Stimulated activated CD4-positive, alpha-beta T cell treated with anti-CD3 and anti-CD28 coated beads, Interleukin-2, amount 100 ng/mL, for 24 hours (primary cell): ENCODE measurements around the gene ZBTB7B.
"Not testable (repeated sequence)": the region's sequence is repeated elsewhere in the genome, so short reads cannot be mapped to it uniquely, and the experiment has no call there.

ENCODE experiments used
- DNase-seq, 2 donors: peaks; one replicate each; pipeline ENCODE4 v3.0.0-alpha.2; 2020

ZBTB7B gene

DNA sequence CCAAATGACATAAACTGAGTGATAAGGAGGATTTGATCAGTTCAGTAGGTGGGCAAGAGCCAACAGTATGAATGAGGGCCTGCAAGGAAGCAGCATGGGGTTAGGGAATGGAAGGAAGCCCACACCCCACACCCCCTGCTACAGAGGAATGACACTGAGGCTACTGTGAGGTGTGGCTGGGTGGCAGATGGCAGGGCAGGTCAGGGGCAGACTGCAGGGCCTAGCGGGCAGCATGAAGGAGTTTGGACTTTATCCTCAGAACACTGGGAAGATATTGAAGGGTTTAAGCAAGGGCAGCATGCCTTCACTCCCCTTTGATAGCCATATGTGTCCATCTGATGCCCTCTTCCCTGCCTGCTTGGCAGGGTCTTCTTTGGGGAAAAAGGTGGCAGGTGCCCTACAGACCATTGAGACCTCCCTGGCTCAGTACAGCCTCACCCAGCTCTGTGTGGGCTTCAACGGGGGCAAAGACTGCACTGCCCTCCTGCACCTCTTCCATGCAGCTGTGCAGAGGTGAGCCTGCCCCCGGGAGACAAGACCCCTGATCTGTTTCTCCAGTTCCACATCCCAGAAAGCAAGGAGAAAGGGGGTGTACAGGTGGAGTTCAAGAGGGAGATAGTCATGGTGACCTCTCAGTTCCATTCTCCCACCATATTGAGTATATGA, 13.3 kb upstream of the ZBTB7B start:
- no peak for DNase-seq

DNA sequence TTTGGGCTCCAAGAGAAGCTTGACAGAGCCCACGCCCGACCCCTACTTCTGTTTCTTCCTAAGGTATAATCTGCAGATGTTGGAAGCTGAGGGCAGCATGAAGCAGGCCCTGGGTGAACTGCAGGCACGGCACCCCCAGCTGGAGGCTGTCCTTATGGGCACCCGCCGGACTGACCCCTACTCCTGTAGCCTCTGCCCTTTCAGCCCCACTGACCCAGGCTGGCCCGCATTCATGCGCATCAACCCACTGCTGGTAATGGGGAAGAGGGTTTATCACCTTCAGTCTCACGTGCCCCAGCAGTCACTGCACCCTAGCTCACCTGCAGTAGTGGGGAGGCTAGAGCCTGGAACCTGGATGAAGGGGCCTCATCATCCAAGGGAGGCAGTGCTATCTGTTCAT, 12.3 kb upstream of the ZBTB7B start:
- no peak for DNase-seq

DNA sequence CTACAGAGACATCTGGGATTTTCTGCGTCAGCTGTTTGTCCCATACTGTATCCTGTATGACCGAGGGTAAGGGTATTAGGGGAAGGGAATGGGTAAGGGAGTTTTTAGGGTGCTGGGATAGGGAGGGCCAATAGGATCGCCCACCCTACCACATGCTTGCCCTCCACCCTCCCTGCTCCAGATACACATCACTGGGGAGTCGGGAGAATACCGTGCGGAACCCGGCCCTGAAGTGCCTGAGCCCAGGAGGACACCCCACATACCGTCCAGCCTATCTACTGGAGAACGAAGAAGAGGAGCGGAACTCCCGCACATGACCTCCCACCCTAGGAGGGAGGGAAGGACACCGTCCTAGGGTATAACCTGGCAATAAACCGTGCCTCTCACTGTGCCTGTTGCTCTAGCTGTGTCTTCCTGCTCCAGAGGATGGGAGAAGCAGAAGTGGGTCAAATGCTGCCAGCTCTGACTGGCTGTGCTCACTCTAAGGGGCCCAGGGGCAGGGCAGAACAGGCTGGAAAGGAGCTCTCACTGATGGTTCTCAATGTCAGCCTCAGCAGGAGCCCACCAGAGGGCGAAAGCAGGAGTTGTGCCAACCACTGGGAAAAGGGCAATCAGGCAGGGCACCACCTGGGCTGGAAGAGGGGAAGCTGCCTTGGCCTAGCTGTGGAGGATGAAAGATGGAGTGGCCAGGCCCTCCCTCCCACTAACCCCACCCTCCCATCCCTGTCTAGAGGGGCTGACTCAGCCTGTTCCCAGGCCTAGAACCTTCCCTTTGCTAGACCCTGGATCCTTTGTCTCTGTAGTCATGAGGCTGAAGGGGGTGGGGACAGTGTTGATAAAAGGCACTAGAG, 9.7 kb upstream of the ZBTB7B start:
- no peak for DNase-seq

DNA sequence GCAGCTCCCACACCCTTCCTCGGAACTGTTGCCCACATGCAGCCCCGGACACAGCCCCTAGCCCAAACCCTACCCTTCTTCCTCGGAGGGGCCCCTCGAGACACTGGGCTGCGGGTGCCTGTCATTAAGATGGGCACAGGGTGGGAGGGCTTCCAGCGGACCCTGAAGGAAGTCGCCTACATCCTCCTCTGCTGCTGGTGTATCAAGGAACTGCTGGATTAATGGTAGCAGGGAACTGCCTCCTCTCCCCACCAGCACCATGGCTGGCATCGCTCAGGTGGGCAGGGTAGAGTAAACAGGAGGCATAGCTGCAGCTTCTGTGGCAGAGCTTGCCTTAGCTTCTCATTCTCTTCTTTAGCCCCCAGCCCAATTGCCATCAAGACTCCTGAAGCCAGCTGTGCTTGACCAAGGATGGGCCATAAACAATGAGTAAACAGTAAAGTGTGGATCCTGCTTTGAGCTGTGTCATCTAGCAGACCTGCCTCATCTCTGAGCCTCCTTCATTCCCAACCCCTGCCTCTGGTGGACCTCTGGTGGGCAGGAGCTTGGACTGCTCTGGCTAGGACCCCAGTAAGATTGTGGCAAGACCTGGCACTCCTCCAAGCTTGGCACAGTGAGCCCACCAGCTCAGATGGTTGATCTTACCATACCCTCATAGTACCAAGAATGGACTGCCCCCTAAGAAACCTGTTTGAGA, 8.9 kb upstream of the ZBTB7B start, which contains the start of gene LENEP:
Gene LENEP, plus strand, starts transcription at position 15 of the 697 bp plus-strand sequence. Its CDS starts 22 bp downstream, at position 37.
- no peak for DNase-seq

DNA sequence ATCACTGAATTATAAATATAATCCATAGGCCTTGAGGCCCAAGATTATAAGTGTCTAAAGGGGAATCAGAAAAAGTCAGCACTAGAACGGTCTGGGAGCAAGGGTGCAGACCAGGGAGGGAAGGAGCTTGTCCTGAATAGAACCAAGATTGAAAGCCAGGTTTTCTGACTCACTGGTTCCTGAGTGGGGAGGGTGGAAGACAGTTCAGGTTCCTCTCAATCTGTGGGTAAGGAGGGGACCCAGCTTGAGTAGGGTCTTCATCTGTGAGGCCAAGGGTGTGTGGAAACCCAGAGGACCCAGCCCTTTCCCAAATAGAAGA, 8.4 kb upstream of the ZBTB7B start:
- DNase-seq = no peak

DNA sequence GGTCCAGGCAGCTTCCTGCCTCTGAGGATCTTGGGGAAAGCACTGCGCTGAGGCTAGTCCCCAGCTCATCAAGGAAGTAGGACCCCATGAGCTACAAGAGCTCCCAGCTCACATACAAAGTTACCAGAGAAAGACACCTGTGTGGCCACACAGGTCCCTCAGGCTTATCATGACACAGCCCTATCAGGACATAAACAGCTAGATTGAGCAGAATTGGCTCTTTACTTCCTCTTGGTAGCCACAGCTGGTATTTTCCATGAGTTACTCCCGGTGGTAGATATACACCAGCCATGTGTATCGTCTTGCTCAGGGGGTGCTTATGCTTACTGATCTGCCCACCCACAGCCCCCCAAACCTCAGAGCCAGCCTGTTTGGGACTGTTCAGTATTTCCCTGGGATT, 8.0 kb upstream of the ZBTB7B start:
- no peak for DNase-seq

DNA sequence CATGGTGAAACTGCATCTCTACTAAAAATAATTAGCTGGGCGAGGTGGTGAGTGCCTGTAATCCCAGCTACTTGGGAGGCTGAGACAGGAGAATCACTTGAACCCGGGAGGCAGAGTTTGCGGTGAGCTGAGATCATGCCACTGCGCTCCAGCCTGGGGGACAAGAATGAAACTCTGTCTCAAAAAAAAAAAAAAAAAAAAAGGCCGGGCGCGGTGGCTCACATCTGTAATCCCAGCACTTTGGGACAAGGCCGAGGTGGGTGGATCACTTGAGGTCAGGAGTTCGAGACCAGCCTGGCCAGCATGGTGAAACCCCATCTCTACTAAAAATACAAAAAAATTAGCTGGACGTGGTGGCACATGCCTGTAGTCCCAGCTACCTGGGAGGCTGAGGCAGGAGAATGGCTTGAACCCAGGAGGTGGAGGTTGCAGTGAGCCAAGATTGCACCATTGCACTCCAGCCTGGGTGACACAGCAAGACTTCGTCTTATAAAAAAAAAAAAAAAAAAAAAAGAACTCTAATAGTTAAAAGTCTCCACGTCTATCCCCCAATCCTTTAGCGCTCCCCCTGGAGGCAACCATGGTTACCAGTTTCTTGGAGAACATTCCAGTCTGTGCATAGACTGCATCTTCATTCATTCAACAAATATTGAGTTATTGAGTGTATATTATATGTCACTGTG, 7.2 kb upstream of the ZBTB7B start:
- DNase-seq = not testable (repeated sequence)

DNA sequence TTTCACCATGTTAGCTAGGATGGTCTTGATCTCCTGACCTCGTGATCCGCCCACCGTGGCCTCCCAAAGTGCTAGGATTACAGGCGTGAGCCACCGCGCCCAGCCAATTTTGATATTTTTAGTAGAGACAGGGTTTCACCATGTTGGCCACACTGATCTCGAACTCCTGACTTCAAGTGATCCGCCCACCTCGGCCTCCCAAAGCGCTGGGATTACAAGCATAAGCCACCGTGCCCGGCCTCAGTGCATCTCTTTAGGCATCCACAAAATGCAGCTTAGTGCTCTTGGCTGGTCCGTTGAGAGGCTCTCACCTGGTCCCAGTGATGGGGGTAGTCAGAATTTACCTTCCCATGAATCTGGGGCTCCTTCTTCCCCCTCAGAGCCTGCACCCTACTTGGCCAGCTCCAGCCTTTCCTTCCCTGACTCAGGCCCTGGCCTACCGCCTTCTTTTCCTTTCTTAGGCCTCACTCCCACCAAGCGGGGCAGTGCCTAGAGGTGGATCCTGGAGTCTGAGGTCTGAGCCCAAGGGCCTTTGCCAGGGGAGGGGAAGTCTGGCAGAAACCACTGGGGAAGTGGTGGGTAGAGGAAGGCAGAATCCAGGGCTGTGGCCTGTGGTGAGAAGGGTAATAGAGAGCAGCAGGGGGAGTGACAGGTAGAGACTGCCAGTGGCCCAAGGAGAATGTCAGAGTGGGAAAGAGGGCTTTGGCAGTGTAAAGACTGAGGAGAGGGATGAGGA, 5.5 kb upstream of the ZBTB7B start:
- DNase-seq = no peak

DNA sequence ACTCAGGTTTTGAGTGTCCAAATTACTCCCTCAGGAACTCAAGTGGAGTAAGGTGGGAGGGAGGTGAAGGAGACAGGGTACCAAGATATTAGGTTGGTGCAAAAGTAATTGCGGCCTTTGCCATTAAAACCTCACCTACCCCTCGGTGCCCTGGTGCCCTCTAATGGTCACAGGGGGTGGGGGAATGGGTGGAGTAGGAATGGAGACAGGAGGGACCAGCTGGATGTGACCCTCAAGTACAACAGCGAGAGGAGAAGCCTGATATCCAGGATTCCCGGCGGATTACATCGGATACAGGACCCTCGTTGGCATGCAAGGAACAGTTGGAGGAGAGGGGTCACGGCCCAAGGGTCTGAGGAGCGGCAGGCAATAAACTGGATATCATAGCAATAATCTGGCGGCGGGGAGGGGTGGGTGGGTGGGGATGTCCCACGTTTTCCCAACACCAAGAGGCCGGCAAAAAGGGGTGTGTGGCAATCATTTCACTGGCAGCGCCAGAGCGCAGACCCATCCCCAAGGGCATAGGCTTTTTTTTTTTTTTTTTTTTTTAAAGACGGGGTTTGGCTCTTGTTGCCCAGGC, 4.3 kb upstream of the ZBTB7B start:
- DNase-seq = no peak

DNA sequence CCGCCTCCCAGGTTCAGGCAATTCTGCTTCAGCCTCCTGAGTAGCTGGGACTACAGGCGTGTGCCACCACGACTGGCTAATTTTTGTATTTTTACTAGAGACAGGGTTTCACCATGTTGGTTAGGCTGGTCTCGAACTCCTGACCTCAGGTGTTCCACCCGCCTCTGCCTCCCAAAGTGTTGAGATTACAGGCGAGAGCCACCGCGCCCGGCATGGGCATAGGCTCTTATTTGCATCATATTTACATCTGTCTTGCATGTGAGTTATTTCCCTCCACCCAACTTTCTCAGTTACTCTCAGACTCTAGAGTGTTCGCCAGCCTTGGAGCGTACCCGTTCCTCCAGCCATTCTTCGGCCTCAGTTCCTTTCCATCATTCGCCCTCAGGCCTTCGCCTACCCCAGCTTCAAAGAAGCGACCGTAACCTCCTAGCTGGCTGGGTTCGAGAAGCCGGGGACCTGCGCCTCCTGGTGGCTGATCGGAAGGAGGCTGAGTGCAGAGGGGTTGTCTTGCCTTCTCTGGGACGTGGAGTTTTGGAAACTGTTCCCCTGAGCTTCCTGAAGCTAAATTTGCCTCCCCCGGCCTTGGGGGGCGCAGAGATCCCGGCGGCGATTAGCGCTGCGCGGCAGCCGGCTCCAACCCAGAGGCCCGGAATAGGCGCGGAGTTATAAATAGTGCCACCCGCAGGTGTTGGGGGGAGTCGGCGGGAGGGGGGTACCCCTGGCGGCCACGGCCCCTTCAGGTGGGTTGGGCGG, 3.6 kb upstream of the ZBTB7B start:
- peak; percentile 80 to 86 for DNase-seq

DNA sequence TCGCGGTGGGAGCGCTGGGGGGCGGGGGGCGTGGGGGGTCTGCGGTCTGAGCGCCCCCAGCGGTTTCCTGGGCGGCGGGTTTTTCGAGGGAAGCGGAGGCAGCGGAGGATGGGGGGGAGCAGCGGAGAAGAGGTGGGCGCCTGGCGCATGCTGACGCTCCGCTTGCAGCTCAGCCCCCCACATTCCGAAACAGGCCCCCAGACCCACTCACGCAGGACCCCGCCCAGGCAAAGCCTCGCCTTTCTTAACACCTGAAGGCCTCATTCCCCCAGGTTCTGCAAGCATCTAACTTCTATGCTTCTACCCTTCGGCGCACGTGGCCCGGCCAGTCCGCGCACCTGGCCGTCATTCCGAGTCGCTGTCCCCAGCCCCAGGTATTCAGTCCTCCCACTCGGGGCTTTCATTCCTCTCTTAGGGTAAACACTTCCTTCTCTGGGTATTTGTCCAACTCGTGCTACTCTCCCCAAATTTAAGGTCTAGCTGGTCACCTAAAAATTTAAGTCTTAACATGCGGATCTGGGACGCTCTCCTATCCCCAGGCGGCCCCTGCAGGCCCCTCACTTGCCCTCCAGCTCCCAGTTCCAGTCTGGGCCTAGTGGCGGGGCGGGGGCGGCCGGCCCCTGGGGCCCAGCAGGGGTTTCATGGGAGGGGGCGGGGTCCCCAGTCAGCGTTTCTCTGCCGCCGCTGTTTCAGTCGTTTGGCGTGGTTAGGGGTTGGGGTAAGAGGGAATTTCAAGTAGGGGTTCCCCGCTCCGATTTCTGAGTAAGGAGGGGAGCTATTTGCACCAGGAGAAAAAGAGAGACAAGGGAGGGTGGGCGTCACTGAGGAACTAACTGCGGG, 2.8 kb upstream of the ZBTB7B start:
- DNase-seq = peak; percentile 66 to 81

DNA sequence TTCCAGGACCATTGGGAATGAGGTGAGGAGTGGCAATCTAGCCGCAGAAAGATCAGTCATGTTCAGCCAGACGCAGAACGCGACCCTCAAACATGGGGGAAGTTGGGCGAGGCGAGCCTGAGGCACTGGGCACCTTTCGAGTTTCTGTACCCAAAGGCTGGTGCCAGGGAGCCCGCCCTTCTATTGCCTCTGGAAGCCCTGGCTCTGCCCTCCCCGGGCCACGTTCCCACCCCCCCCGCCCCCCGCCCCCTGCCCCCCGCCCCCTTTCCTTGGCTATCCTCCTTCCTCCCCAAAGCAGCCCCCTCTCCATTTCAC, 2.2 kb upstream of the ZBTB7B start:
- peak in 1 of 2 donors; percentile 53 for DNase-seq

DNA sequence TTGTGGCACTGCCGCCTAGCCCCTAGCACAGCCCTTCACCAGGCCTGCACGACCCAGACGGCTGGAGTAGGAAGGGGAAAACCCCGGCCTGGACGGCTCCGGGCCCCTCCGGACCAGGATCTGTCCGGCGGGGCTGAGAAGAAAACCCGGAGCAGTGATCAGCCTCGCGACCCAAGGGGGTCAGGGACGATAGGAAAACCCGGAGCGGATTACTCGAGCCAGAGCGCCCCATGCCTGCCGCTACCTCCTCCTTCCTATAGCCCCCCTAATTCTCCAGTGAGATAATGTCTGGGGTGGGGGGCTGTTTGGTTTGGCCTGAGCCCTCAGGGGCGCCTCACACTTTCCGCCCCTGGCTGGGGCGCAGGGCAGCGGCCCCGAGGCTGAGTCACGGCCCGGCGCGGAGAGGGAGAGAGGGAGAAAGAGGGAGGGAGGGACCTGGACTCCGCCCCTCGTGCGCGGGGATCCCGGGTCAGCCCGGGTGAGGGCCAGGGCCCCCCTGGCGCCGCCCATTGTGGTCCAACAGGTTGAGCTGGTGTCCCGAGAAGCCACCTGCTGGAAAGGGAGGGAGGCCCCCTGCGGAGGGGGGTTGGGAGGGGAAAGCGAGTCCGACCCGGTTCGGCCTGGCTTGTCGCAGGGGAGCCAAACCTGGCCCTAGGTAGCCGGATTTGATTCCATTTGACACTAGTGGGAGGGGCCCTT, 1.7 kb upstream of the ZBTB7B start:
- DNase-seq = peak; percentile 81 to 90

DNA sequence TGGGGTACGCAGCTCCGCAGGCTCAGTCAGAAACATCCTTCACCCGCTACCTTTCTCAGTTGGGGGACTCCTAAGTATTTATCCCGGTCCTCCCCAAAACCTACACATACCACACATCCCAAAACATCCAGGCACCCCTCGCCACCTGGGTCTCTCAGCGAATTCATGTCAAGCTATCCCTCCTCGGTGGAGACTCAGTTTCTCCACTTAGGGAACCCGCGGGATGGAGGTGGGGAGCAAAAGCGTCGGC, 1.3 kb upstream of the ZBTB7B start:
- no peak for DNase-seq

DNA sequence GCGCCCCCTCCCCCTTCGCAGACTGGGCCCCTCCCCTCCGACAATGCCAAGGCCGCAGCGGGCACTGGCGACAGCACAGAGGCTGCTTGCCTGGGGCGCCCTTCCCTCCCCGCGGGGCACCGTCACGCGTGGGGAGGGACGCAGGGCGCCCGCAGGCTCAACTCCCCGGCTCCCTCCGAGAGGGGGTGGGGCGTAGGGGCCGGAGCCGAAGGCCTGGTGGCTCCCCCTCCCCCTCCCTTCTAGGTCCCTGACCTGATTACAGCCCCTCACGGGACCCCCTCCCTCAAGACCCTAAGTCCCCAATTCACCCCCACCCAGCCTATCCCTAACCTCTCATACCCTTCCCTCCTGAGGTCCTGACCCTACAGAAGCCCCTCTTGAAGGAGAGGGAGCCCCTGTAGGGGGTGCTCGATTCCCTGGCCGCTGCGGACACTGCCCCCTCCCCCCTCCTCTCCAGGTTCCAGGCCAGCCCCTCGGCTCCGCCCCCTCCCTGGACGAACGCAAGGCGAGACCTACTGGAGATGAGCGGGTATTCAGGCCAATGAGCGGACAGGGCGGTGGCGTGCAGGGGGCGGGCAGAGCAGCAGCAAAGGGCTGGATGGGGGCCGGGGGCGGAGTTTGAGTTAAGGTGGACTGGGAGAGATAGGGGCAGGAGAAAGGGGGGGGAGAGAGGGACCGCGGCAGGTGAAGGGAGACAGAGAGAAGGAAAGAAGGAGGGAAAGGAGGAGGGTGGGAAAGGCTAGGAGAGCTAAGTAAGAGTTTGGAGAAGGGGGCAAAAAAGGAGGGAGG, 733 bp upstream of the ZBTB7B start:
- peak; percentile 99 for DNase-seq

DNA sequence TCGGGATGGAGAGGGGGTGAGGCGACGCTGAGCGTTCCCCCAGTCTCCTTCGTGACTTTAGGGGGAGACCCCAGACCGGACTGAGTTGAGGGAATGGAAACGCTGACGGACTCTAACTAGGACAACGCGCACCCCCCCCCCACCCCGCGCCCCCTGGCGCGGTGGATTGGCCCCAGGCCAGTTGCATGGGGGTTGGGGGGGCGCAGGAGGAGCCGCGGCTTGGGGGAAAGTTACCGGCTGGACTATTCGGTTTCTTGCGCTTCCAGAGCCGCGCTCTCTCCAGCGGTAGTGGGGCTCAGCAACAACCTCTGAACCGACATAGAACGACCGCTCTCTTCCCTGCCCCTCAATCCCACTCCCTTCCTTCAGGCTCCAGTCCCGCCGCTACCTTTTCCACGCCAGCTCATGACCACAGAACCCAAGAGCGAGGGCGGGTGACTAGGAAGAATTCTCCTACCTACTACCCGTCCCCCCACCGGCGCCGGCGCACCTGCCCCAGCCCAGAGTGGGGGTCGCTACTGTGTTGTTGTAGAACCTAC, 694 bp downstream of the ZBTB7B start:
- peak in 1 of 2 donors; percentile 48 for DNase-seq

DNA sequence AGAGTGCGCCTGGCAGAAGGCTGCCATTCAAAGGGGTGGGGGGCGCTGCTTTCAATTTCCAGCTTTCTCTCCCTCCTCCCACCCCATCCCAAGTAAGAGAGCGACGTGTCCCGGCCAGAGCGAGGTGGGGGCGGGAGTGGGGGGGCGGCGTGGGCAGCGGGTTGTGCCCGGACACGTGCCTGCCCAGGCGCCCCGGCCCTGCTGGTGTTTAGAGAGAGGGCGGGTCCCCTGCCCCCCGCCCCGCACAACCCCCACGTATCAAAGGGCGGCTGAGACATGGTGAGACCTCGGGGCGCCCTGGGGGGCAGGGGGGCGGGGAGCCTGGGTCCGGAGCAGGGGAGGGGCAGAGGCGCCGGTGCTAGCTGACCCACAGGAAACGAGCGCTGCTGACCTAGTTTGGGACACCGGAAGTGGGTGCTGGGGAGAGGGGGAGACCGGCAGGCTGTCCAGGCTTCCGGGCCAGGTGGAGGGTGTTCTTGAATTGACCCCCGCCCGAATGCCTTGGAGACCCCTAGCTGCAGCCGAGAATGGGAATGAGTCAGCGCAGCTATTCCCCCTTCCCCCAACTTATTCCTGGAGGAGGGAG, 1.3 kb downstream of the ZBTB7B start:
- no peak for DNase-seq

DNA sequence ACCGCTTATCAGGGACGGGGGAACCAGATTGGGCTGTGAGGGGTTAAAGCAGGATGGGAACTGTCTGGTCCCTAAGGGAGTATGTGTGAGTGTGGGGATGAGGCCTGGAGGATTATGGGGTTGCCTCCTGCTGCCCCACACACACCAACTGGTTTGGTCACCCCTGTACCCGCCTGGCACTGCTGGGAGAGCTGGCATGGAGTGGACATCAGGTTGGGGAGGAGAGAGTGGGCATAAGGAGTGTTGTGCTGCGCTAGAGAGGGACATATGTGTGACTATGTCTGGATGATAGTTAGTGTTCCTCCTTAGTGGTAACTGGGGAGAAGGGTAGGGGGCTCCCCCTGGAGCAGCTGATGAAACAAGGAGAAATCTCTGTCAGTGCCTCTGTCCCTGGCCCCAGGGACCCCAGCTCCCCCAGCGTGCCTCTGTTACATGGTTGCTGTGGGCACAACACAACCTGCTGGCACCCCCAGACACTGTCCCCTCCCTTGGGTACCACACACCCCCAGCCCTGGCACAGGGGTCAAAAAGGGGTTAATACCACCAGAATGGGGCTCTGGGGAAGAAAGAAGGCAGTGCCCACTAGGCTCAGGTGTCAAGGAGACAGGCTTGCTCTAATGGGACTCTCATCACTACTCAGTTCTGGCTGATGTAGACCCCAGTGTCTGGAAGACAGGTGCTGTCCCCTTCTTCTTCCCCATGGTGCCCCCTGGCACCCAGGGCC, 1.9 kb downstream of the ZBTB7B start:
- no peak for DNase-seq
